ENCODE measurements around the gene PLPPR1.

Gene PLPPR1

GRCh38 chr9:101265261-101265660 lies 236.7 kb downstream of the PLPPR1 start:
- no peak for TF ChIP-seq CTCF (conservative IDR thresholded peaks at IDR 0.05; ENCODE audit: low read depth, low read length)
- DNase-seq (ENCODE audit: low read depth) = no peak

GRCh38 chr9:101268426-101268825 lies 239.9 kb downstream of the PLPPR1 start:
- TF ChIP-seq CTCF (conservative IDR thresholded peaks at IDR 0.05; ENCODE audit: low read depth, low read length) = no peak
- no peak overlapping the region for H3K4me3 ChIP-seq (ENCODE audit: low read depth, low read length)

More at GRCh38 chr9:101265261-101265660, 236.7 kb downstream of the PLPPR1 start:
- H3K4me3 ChIP-seq (ENCODE audit: low read depth, low read length) = no peak overlapping the region

GRCh38 chr9:101269591-101270283 lies 241.2 kb downstream of the PLPPR1 start:
- TF ChIP-seq CTCF (conservative IDR thresholded peaks at IDR 0.05; ENCODE audit: low read depth, low read length) = no peak
- no peak overlapping the region for H3K4me3 ChIP-seq (ENCODE audit: low read depth, low read length)
- no peak for DNase-seq (ENCODE audit: low read depth)

More at GRCh38 chr9:101268426-101268825, 239.9 kb downstream of the PLPPR1 start:
- no peak for DNase-seq (ENCODE audit: low read depth)

GRCh38 chr9:101270302-101270701 lies 241.8 kb downstream of the PLPPR1 start:
- TF ChIP-seq CTCF (conservative IDR thresholded peaks at IDR 0.05; ENCODE audit: low read depth, low read length) = no peak

GRCh38 chr9:101271102-101271501 lies 242.6 kb downstream of the PLPPR1 start:
- TF ChIP-seq CTCF (conservative IDR thresholded peaks at IDR 0.05; ENCODE audit: low read depth, low read length) = no peak
- H3K4me3 ChIP-seq (ENCODE audit: low read depth, low read length) = no peak overlapping the region
- DNase-seq (ENCODE audit: low read depth) = no peak

More at GRCh38 chr9:101270302-101270701, 241.8 kb downstream of the PLPPR1 start:
- no peak overlapping the region for H3K4me3 ChIP-seq (ENCODE audit: low read depth, low read length)
- no peak for DNase-seq (ENCODE audit: low read depth)

- TF ChIP-seq CTCF (conservative IDR thresholded peaks at IDR 0.05; ENCODE audit: low read depth, low read length) = no peak
- no peak for DNase-seq (ENCODE audit: low read depth)
- no peak overlapping the region for H3K4me3 ChIP-seq (ENCODE audit: low read depth, low read length)
Measured at GRCh38 chr9:101274971-101275768, 246.6 kb downstream of the PLPPR1 start.
